Activated B cell treated with CpG ODN at 0.5 μM for 24 hours (primary cell): ENCODE data around the gene FAM81A. TPM values are rescaled to one million over a fixed set of nuclear protein-coding genes. Genes with fewer than 3 reads are reported as not detected.

ENCODE experiments used
- ATAC-seq: fragments of 200-7000 bp; cut with Tn5 transposase; one replicate; pipeline ENCODE4 v1.10.0; 2021; ENCODE audit warnings: low read depth, mild to moderate bottlenecking, moderate library complexity
- CTCF ChIA-PET: fragments of 350-600 bp; sonication (Branson Sonifier 250); formaldehyde crosslinking; loops from one replicate; lab custom pipeline; 2021; ENCODE audit warnings: antibody characterized with exemption; lab: Charles Lee
- POLR2A ChIA-PET: fragments of 350-600 bp; sonication (Branson Sonifier 250); formaldehyde crosslinking; loops from one replicate; lab custom pipeline; 2021; ENCODE audit warnings: antibody characterized with exemption; lab: Charles Lee
- DNase-seq: peaks from one replicate; pipeline ENCODE4 v3.0.0; 2022
- H3K27ac Mint-ChIP-seq: one replicate; pipeline ENCODE4 v1.8.0; 2020; ENCODE audit warnings: mixed read lengths
- H3K27me3 Mint-ChIP-seq: one replicate; pipeline ENCODE4 v1.8.0; 2021; ENCODE audit warnings: mixed read lengths
- H3K36me3 Mint-ChIP-seq: one replicate; pipeline ENCODE4 v1.8.0; 2021; ENCODE audit warnings: low read depth, mixed read lengths
- H3K4me1 Mint-ChIP-seq: one replicate; pipeline ENCODE4 v1.8.0; 2021; ENCODE audit warnings: mixed read lengths
- H3K4me3 Mint-ChIP-seq: one replicate; pipeline ENCODE4 v1.8.0; 2020; ENCODE audit warnings: mild to moderate bottlenecking, mixed read lengths
- H3K9me3 Mint-ChIP-seq: one replicate; pipeline ENCODE4 v1.8.0; 2020; ENCODE audit warnings: mixed read lengths
- CTCF ChIP-seq: fragments of 200-600 bp; IDR thresholded peaks from one replicate; pipeline ENCODE4 v1.8.0; 2022; ENCODE audit warnings: antibody characterized with exemption, mild to moderate bottlenecking
- intact Hi-C: fragments of 100-400 bp; cut with micrococcal nuclease; formaldehyde crosslinking; loops from one replicate; pipeline ENCODE4 v1.15.1; 2024
- total RNA-seq: library from RNA; stranded (reverse); gene quantifications from 2 replicates; pipeline ENCODE4 v1.2.3, GENCODE V29; 2022

FAM81A gene
- total RNA-seq, 1 donor from 2014 or later, result 6.2 TPM

- POLR2A ChIA-PET, result interaction anchor here (0.9 to 1.7 kb wide), 3 partner anchors 24 to 137 kb away, joined by 6 to 10 read pairs (median 7); partner anchors contain the start of gene MYO1E
- DNase-seq (no peak), ATAC-seq (no peak)
- Mint-ChIP-seq H3K4me3 (peak overlapping the region; percentile 88), H3K27ac (peak overlapping the region; percentile 65), H3K4me1 (peaks cover 38% of the 10 kb centered on the region), H3K27me3 (peaks cover 3% of the 10 kb centered on the region), H3K36me3 (no peaks in the 10 kb centered on the region), H3K9me3 (no peaks in the 10 kb centered on the region)
- CTCF ChIA-PET, result no interaction called here
- intact Hi-C loops, result loop anchor here (1.0 kb wide), 2 partner anchors 24 to 190 kb away; no protein-coding TSS in a partner anchor
- no peak for TF ChIP-seq CTCF
Measured at GRCh38 chr15:59437142-59437816, 707 bp upstream of the FAM81A start.

GRCh38 chr15:59438625-59439290 lies 772 bp downstream of the FAM81A start:
- Mint-ChIP-seq H3K36me3 (no peaks in the 10 kb centered on the region), H3K4me1 (peaks cover 48% of the 10 kb centered on the region), H3K27ac (peak overlapping the region; percentile 51), H3K9me3 (no peaks in the 10 kb centered on the region), H3K4me3 (peak overlapping the region; percentile 85), H3K27me3 (peaks cover 3% of the 10 kb centered on the region)
- intact Hi-C loops, result loop anchor here (2.0 kb wide), 1 partner anchor 44 kb away; no protein-coding TSS in a partner anchor
- no peak for TF ChIP-seq CTCF
- ATAC-seq (no peak), DNase-seq (no peak)
- ChIA-PET CTCF (interaction anchor here (1.1 kb wide), 1 partner anchor 26 kb away, joined by 4 read pairs; no protein-coding TSS in a partner anchor), POLR2A (interaction anchor here (0.6 to 1.9 kb wide), 8 partner anchors 23 to 732 kb away, joined by 3 to 10 read pairs (median 4); partner anchors contain the start of gene MYO1E)

GRCh38 chr15:59439576-59439975 lies 1.6 kb downstream of the FAM81A start:
- intact Hi-C loops, result loop anchor here (2.0 kb wide), 1 partner anchor 43 kb away; no protein-coding TSS in a partner anchor
- ChIA-PET CTCF (interaction anchor here (1.7 kb wide), 1 partner anchor 192 kb away, joined by 3 read pairs; no protein-coding TSS in a partner anchor), POLR2A (interaction anchor here (1.4 to 1.9 kb wide), 2 partner anchors 43 to 191 kb away, joined by 3 to 8 read pairs; no protein-coding TSS in a partner anchor)
- Mint-ChIP-seq H3K27ac (no peak overlapping the region), H3K4me3 (no peak overlapping the region), H3K27me3 (peaks cover 3% of the 10 kb centered on the region), H3K9me3 (no peaks in the 10 kb centered on the region), H3K36me3 (no peaks in the 10 kb centered on the region), H3K4me1 (peaks cover 50% of the 10 kb centered on the region)
- no peak for DNase-seq
- ATAC-seq, result no peak
- no peak for TF ChIP-seq CTCF

GRCh38 chr15:59443341-59444072 lies 5.5 kb downstream of the FAM81A start:
- peaks cover 46% of the 10 kb centered on the region for H3K4me1 Mint-ChIP-seq
- TF ChIP-seq CTCF, result no peak
- no peaks in the 10 kb centered on the region for H3K36me3 Mint-ChIP-seq
- no peaks in the 10 kb centered on the region for H3K9me3 Mint-ChIP-seq
- DNase-seq (no peak), ATAC-seq (peak; percentile 18)
- no peak overlapping the region for H3K27ac Mint-ChIP-seq
- H3K27me3 Mint-ChIP-seq, result no peaks in the 10 kb centered on the region
- POLR2A ChIA-PET, result interaction anchor here (0.5 kb wide), 1 partner anchor 444 kb away, joined by 4 read pairs; no protein-coding TSS in a partner anchor
- intact Hi-C loops, result no loop called here
- CTCF ChIA-PET, result no interaction called here
- H3K4me3 Mint-ChIP-seq, result no peak overlapping the region
